ENCODE measurements around the gene NSUN4.
"Not testable (repeated sequence)": the region's sequence is repeated elsewhere in the genome, so short reads cannot be mapped to it uniquely, and the experiment has no call there.

NSUN4 gene

DNA sequence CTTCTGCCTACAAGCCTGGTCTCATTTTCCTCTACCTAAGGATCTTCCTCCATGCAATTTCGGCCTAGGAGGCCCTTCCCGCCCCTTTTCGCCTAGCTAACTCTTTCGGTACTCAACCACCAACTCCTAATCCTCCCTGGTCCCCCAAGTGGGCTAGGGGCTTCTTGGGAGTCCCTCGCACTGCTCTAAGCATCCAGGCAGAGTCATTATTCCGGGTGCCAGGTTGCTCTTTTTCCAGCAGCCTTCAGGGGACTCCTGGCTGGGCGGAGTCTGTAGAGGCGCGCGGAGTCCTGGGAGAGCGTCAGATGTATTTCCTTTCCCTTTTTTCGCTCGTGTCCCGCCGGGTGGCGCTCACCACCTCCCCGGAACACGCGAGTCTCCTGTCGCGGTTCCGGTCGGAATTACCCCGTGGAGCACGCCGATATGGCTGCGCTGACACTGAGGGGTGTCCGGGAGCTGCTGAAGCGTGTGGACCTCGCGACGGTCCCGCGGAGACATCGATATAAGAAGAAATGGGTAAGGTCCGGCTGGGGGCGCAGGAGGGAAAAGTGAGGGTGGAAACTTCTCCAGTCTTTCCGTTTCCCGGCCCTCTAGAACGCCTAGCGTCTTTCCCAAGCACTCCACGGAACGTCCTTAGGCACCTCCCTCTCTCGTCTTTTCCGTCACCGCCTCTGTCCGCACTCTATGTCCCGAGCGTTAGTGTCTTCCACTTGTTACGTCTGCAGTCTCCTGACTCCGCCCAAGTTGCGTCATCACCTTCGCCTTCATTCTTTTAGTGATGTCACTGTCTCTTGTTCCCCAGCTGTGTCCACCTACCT lies at the start of gene NSUN4:
TSS of gene NSUN4 (plus strand) at position 404 of the 818 bp plus-strand sequence. CDS start at position 424, 20 bp downstream.
- peak; percentile 92 for DNase-seq

DNA sequence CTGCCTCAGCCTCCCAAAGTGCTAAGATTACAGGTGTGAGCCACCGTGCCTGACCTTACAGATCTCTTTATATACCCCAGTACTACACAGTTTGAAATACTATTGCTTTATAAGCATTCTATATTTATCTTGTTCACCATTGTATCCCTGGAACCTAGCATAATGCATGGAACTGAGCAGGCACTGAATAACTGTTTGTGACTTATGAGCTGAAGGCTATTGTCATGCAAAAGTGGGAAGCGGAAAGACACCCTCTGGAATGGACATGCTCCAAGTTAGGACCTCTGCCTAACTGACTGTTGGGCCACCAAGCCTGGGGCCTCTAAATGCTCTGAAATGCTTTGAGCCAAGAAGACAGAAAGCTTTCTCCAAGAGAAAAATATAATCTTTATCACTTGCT lies 45.3 kb upstream of the NSUN4 start:
- DNase-seq = no peak

DNA sequence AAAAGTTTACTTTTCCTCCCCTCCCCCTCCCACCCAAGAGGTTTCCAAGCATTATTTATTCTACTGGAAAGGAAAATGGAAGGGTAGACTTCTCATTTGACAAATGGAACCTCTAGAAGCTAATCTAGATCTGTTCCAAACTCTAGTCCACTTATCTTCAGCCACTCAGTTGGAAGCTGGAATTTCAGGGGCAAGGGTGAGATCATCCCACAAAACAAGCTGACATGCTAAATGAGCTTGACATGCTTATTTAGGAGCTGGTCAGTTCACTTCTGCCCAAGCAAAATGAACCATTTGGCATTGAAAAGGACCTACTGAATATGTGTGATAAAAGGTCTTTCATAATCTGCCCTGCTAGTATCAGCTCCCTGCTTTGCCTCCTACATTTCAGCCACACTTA lies 42.2 kb upstream of the NSUN4 start:
- no peak for DNase-seq

DNA sequence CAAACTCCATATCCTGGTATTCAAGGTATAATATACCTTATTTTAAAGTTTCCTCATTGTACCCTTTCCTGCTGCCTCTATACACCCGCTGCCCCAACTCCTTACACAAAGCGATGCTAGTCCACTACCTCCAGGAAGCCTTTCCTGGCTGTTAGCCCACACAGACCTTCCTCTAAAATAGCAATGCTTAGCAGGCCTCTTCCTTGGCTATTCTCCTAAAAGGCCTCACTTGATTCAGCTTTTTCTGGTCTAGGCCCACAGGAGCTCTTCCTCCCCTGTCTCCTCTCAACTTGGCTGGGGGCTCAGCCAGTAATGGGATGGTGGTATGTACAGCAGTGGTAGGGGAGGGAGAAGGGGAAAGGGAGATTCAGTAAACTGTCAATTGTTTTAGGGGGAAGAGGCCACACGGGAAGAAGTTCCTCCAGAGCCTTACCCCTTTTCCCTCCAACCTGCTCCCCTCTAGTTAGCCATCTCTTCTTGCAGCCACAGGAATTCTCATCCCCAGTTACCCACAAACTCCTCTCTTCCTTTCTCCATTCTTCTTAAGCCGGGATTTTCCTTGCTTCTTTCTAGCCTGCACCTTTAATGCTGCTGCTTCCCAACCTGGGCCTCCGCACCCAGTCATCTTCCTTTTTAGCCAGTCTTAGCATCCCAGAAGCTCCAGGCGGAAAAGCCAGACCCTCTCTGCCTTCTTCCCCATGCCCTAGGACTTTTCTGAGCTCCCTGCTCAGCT lies 39.8 kb upstream of the NSUN4 start:
- no peak for DNase-seq

DNA sequence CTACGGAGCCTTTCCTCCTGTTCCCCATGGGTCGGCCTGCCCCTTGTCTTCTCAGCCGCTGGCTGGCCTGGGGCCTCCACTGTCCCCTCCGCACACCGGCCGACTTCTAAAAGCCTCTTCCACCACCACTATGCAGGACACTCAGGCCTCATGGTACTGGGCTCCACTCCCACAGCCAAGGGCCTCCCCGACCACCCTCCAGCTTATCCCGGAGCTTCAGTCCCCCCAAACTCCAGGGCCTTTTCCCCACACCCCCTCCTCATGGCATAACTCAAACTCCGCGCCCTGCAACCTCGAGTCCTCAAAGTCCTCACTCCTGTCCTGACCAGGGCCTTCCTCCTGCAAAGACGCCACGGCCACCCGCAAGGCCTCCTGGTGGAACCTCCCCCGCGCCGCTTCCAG lies 39.2 kb upstream of the NSUN4 start:
- DNase-seq = no peak

DNA sequence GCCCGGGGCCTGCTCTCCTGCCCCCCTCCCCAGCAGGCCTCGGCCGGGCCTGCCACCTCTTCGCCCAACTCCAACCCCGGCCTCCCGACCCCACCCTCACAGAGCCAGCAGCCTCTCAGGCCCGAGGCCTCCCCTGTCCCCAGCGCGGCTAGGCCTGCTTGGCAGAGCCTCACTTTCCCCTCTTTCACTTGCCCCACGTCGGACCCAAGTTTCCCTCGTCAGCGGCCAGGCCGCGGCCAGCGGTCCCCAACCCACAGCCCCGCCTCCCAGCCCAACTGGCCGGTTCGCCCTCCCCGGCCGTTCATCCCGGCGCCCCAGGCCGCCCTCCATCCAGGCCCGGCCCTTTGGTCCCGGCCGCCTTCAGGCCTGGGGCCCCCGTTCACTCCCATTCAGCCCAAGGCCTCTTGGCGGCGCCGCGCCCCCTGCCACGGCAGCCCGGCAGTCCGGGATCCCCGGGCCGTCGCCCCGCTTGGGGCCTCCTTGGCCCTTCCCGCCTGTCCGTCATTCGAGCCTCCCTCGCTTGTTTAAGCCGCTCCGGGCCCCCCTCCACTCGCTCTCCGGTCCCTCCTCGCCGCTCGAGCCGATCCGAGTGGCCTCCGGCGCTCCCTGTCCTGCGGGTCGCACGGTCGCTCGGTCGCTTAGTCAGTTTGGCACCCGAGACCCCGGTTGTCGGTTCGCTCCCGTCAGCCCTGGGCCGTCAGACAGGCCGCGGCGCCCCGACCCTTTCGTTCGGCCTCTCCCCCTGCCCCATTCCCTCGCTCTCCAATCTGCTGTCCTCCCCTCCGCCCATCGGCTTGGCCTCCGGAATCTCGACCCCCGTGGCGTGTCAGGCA lies 38.6 kb upstream of the NSUN4 start:
- DNase-seq = no peak

DNA sequence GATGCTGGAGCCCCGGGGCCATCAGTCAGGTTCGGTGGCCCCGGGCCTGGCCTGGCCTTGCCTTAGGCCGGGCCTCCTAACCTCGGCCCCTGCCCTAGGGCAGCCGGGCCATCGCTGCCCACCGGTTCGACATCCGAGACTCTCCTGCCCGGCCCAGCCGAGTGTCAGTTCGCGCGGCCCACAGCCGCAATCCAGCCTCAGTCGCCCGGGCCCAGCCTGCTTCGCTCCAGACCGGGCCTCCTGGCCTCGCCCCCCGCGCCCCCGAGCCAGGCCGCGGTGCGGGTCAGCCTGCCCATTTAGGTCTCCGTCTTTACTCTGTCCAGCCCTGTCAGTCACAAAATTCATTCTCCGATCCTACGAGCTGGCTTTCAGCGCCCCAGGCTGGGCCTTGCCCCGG lies 38.0 kb upstream of the NSUN4 start:
- no peak for DNase-seq

DNA sequence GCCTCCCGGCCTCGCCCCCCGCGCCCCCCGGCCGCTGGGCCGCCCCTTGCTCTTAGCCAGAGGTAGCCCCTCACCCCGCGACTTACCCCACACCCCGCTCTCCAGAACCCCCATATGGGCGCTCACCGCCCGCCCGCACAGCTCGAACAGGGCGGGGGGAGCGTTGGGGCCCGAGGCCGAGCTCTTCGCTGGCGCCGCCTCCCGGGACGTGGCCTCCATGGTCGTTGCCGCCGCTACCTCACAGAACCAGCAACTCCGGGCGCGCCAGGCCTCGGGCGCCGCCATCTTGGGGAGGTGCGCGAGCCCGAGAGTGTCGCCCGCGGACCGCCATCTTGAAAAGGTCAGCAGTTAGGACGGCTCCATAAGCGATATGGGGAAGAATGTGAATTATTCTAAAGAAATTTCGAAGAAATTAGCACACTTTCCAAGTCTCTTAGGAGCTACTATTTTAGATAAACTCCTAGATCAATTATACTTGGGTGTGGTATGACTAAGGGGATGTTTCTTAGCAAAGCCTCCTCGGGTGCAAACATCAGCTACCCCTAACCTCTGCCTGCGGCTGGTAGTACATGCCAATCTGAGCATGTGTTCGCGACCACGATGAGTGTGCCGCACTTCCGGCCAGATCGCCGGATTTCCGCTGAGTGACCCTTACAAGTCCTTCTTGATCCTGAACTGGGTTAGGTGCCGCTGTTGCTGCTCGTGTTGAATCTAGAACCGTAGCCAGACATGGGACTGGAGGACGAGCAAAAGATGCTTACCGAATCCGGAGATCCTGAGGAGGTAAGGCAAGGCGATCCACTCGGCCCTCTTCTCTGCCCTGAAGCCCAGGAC lies 37.4 kb upstream of the NSUN4 start, which contains the start of the genes LRRC41 and UQCRH:
TSS of gene LRRC41 (minus strand) at position 579 of the 834 bp plus-strand sequence. CDS start at position 285, 294 bp downstream.
TSS of gene UQCRH (plus strand) at position 661 of the 834 bp plus-strand sequence. CDS start at position 730, 69 bp downstream.
- DNase-seq = peak; percentile 98

DNA sequence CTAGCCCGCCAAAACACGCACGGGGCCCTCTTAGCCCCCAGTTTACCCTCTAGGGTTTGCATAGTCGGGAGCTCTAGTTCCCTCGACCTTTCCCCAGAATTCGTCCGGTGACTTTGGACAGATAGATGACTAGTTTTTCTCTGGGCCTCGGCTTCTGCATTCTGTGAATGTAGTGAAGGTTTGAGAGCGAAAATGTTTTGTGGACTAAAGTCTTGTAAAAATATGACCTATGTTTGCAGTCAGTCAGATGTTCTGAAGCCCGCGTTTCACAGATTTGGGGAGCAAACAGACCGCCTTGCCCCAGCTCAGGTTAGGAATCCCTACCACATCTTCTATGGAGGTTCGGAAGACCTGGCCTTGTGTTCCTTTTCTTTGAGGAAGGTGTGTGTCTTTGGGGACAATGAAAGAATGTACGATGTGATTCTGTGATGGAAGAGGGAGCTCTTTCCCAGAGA lies 36.7 kb upstream of the NSUN4 start:
- no peak for DNase-seq

DNA sequence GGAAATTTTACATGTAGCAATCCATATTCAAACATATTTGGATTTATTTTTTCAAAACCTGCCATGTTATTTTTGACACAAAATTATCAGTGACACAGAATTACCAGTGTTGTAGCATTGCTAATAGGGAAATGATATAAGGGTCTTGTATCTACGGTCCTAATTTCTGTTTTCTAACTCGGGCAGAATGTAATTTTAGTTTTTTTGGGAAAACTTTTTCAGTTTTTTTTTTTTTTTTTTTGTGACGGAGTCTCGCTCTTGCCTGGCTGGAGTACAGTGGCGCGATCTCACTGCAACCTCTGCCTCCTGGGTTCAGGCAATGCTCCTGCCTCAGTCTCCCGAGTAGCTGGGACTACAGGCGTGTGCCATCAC lies 34.5 kb upstream of the NSUN4 start:
- no peak for DNase-seq

DNA sequence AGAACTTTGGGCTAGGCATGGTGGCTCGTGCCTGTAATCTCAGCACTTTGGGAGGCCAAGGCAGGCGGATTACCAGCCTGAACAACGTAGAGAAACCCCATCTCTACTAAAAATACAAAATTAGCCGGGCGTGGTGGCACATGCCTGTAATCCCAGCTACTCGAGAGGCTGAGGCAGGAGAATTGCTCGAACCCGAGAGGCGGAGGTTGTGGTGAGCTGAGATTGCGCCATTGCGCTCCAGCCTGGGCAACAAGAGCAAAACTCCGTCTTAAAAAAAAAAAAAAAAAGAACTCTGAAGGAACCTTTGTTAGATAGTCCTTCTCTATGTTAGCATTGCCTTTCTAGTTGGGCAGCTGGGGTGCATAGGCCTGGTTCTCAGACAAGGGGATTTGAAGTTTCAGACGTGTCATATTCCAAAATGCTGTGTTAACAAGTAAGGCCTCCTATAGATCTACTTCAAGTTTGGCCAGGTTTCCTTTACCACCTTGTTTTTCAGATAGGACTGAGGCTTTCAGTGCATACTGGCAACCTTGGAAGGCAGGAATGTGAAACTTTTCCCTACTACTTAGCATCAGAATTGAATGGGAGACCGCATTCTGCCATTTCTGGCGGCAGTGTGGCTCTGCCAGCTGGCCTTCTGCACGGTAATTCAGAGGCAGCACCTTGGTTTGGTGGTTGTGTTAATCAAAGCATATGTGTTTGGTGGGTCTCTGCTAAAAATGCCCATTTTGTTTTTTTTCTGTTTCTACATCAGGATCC lies 31.0 kb upstream of the NSUN4 start:
- DNase-seq = no peak

DNA sequence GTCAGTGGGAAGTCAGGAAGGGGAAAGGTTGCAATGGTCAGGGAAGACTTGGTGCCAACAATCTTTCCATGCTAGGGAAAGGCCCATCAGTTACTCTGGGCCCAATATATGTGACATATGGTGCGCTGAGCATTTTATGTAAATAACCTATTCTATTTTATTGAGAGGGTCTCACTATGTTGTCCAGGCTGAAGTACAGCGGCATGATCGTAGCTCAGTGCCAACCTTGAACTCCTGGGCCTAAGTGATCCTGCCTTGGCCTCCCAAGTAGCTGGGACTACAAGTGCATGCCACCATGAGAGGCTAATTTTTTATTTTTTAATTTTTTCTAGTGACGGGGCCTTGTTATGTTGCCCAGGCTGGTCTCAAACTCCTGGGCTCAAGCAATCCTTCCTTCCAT lies 30.3 kb upstream of the NSUN4 start:
- DNase-seq = no peak

DNA sequence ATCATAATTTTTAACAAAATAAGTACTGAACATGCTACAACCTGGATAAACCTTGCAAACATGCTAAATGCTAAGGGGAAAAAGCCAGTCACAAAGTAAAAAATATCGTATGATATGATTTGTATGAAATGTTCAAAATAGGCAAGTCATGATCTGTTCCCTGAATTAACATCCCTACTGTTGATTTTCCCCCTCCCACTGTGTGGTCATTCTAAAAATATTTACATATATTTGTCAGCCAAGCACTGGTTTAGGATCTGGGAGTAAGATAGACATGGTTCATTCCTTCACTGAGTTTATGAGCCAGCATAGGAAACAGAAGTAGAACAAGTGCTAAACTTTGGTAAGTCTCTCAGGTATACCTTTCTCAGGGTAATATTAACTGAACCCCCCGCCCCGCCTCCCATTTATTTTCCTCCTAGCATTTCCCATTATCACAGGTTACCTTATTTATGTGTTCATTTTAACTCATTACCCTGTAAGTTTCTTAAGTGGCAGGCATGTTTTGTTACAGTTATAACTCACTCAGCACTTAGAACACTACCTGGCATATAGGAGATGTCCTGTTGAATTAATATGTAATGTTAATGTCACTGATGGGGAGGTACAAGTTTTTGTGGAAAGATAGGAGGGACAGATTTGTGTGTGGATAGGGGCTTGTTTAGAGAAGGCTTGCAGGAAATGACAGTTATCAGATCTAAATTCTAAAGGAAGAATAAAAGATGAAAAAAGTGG lies 24.8 kb upstream of the NSUN4 start:
- DNase-seq = no peak

DNA sequence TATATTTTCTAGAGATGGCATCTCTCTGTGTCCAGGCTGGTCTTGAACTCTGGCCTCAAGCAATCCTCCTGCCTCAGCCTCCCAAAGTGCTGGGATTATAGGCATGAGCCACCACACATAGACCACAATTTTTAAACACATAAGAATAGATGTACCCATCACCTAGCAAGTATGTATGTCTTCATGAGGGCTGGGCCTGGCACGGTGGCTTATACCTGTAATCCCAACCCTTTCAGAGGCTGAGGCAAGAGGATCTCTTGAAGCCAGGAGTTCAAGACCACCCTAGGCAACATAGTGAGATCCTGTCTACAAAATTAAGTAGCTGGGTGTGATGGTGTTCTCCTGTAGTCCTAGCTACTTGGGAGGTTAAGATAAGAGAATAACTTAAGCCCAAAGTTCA lies 23.3 kb upstream of the NSUN4 start:
- DNase-seq = no peak

DNA sequence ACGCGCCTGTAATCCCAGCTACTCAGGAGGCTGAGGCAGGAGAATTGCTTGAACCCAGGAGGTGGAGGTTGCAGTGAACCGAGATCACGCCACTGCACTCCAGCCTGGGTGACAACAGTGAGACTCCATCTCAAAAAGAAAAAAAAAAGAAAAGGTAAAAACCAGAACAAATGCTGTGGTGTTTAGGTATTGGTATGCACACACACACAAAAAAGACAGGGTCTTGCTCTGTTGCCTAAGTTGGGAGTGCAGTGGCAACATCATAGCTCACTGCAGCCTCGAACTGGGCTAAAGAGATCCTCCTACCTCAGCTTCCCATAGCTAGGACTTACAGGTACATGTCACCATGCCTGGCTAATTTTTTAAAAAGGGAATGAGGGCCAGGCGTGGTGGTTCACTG lies 21.3 kb upstream of the NSUN4 start:
- DNase-seq = not testable (repeated sequence)

DNA sequence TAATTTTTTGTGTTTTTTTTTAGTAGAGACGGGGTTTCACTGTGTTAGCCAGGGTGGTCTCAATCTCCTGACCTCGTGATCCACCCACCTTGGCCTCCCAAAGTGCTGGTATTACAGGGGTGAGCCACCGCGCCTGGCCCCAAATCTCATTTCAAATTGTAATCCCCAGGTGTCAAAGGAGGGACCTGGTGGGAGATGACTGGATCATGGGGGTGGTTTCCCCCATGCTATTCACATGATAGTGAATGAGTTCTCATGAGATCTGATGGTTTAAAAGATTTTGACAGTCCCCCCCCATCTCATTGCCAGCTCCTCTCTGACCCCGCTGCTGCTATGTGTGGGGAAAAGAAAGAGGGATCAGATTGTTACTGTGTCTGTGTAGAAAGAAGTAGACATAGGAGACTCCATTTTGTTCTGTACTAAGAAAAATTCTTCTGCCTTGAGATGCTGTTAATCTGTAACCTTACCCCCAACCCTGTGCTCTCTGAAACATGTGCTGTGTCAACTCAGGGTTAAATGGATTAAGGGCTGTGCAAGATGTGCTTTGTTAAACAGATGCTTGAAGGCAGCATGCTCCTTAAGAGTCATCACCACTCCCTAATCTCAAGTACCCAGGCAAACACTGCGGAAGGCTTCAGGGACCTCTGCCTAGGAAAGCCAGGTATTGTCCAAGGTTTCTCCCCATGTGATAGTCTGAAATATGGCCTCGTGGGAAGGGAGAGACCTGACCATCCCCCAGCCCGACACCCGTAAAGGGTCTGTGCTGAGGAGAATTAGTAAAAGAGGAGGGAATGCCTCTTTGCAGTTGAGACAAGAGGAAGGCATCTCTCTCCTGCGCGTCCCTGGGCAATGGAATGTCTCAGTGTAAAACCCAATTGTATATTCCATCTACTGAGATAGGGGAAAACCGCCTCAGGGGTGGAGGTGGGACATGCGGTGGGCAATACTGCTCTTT lies 20.4 kb upstream of the NSUN4 start:
- DNase-seq = not testable (repeated sequence)

DNA sequence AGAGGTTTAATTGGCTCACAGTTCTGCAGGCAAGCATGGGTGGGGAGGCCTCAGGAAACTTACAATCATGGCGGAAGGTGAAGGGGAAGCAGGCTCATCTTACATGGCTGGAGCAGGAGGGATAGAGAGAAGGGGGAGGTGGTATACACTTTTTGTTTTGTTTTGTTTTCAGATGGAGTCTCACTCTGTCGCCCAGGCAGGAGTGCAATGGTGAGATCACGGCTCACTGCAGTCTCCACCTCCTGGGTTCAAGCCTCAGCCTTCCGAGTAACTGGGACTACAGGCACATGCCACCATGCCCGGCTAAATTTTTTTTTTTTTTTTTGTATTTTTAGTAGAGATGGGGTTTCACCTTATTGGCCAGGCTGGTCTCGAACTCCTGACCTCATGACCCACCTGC lies 18.4 kb upstream of the NSUN4 start:
- DNase-seq = not testable (repeated sequence)

DNA sequence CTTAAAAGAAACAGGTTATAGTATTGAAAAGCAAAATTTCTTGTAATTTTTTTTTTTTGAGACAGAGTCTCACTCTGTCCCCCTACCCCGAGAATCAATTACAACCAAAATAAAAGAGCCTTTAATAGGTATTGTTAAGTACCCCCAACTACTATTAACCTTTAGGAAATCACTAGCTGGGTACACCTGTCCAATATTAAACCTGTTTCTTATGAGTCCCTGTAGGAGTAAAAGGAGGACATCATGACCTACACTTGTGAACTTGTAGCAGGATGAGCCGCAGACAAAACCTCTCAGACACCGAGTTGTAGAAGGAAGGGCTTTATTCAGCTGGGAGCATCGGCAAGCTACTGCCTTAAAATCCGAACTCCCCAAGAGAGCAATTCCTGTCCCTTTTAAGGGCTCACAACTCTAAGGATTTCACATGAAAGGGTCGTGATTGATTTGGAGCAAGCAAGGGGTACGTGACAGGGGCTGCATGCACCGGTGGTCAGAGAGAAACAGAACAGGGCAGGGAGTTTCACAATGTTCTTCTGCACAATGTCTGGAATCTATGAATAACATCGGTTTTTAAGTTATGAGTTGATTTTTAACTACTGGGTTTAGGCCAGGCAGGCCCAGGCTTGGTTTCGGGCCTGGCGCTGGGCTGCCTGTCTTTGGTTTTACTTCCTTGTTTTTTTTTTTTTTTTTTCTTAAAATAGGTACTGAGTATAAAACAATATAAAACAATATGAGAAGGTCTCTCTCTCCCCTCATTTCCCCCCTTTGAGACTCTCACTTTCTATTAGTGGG lies 15.1 kb upstream of the NSUN4 start:
- not testable (repeated sequence) for DNase-seq

DNA sequence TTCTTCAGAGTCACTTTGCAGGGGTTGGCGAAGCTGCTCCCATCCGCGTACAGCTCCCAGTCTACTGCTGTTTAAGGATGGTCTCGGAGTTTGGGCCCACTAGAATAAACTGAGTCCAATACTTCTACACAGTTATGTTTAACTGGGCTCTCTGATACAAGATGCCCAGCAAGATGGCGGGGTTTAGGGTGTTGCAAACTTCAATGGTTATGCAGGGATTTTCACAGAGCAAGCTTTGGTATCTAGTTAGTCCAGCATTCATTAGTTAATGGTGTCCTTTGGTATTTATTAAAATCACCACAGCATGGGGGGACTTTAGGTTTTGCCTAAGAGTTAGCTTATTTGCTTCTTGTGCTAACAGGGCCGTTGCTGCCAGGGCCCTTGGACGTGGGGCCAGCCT lies 12.4 kb upstream of the NSUN4 start:
- DNase-seq = not testable (repeated sequence)
